ENCODE data around the gene KHDC4. TPM values are rescaled to one million over a fixed set of nuclear protein-coding genes. Genes with fewer than 3 reads are reported as not detected.

KHDC4 gene
- polyA plus RNA-seq, 1 donor from 2014 or later: 97.1 TPM

DNA sequence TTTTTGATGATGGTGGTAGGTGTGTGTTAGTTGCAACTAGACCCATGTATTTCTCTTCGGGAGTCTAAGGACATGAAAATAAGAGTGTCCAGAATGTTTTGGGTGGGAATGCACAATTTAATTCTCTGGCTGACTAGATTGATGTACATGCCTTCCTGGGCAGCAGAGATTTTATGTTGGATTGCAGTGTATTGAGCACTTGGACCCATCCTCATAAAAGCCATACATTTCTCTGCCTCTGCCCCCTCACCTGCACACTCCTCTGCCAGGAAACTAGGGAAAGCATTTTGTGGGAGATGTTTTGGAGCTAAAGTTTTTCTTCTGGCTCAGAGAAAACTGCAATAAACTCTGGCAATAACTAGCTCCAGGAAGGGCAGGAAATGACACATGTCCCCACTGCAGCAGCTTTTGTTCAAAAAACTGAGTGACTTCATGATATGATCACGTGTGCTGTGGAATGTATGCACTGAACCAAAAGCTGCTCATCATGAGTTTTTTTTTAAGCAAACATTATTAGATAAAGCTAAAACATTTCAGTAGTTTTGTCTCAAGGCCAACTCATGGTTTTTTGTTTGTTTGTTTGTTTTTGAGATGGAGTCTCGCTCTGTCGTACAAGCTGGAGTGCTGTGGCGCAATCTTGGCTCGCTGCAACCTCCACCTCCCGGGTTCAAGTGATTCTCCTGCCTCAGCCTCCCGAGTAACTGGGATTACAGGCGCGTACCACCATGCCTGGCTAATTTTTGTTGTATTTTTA, 40.6 kb downstream of the KHDC4 start:
- H4K20me1 ChIP-seq (ENCODE audit: insufficient read depth): no peaks in the 10 kb centered on the region
- no peaks in the 10 kb centered on the region for H3K9me3 ChIP-seq (ENCODE audit: low read length)
- H3K4me3 ChIP-seq (ENCODE audit: low read length): no peak overlapping the region
- no peak overlapping the region for H3K9ac ChIP-seq (ENCODE audit: low read length)
- H3K4me2 ChIP-seq (ENCODE audit: low read length): no peak overlapping the region
- H3K36me3 ChIP-seq (ENCODE audit: insufficient read depth, low read length): no peaks in the 10 kb centered on the region
- H3F3A ChIP-seq (ENCODE audit: insufficient read depth, low read length, poor library complexity, severe bottlenecking): no peaks in the 10 kb centered on the region
- H2AFZ ChIP-seq (ENCODE audit: low read depth, low read length): no peak overlapping the region
- TF ChIP-seq EP300 (conservative IDR thresholded peaks at IDR 0.05; ENCODE audit: poor library complexity, severe bottlenecking): no peak
- TF ChIP-seq POLR2AphosphoS5 (IDR thresholded peaks at IDR 0.05): no peak
- TF ChIP-seq, protein P1, sequence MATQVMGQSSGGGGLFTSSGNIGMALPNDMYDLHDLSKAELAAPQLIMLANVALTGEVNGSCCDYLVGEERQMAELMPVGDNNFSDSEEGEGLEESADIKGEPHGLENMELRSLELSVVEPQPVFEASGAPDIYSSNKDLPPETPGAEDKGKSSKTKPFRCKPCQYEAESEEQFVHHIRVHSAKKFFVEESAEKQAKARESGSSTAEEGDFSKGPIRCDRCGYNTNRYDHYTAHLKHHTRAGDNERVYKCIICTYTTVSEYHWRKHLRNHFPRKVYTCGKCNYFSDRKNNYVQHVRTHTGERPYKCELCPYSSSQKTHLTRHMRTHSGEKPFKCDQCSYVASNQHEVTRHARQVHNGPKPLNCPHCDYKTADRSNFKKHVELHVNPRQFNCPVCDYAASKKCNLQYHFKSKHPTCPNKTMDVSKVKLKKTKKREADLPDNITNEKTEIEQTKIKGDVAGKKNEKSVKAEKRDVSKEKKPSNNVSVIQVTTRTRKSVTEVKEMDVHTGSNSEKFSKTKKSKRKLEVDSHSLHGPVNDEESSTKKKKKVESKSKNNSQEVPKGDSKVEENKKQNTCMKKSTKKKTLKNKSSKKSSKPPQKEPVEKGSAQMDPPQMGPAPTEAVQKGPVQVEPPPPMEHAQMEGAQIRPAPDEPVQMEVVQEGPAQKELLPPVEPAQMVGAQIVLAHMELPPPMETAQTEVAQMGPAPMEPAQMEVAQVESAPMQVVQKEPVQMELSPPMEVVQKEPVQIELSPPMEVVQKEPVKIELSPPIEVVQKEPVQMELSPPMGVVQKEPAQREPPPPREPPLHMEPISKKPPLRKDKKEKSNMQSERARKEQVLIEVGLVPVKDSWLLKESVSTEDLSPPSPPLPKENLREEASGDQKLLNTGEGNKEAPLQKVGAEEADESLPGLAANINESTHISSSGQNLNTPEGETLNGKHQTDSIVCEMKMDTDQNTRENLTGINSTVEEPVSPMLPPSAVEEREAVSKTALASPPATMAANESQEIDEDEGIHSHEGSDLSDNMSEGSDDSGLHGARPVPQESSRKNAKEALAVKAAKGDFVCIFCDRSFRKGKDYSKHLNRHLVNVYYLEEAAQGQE (IDR thresholded peaks at IDR 0.05; ENCODE audit: borderline replicate concordance): no peak
- TF ChIP-seq EZH2 (IDR thresholded peaks at IDR 0.05; ENCODE audit: borderline replicate concordance, insufficient read depth, low read length, poor library complexity, severe bottlenecking): no peak
- no peaks in the 10 kb centered on the region for H3K9me2 ChIP-seq (ENCODE audit: insufficient read depth, low read length)
- no peaks in the 10 kb centered on the region for H3K79me2 ChIP-seq (replicated peaks; ENCODE audit: insufficient read depth, low read length)
- H3K27ac ChIP-seq (ENCODE audit: low read length): no peak overlapping the region
- no peaks in the 10 kb centered on the region for H3K27me3 ChIP-seq (ENCODE audit: insufficient read depth, low read depth, low read length)

DNA sequence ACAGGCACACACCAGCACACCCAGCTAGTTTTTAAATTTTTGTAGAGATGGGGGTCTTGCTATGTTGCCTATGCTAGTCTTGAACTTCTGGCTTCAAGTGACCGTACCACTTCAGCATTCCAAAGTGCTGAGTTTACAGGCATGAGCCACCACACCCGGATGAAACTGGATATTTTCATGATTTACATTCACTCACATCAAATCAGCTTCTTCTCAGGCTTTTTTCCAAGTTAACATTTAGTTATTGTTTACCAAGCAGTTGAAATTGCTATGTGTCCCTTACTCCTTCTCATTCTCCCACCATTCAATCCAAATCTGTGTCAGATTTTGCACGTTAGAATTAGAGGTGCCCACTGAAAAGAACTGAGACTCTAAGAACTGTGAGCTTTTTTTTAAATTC, 41.4 kb downstream of the KHDC4 start:
- Histone ChIP-seq H3K27ac (ENCODE audit: low read length) (no peak overlapping the region), H3K9me3 (ENCODE audit: low read length) (no peaks in the 10 kb centered on the region), H3F3A (ENCODE audit: insufficient read depth, low read length, poor library complexity, severe bottlenecking) (no peaks in the 10 kb centered on the region), H2AFZ (ENCODE audit: low read depth, low read length) (no peak overlapping the region), H3K4me2 (ENCODE audit: low read length) (no peak overlapping the region), H3K9me2 (ENCODE audit: insufficient read depth, low read length) (no peaks in the 10 kb centered on the region), H3K36me3 (ENCODE audit: insufficient read depth, low read length) (no peaks in the 10 kb centered on the region), H3K4me3 (ENCODE audit: low read length) (no peak overlapping the region), H4K20me1 (ENCODE audit: insufficient read depth) (no peaks in the 10 kb centered on the region), H3K79me2 (replicated peaks; ENCODE audit: insufficient read depth, low read length) (no peaks in the 10 kb centered on the region), H3K27me3 (ENCODE audit: insufficient read depth, low read depth, low read length) (no peaks in the 10 kb centered on the region), H3K9ac (ENCODE audit: low read length) (no peak overlapping the region)
- TF ChIP-seq, protein P1 (IDR thresholded peaks at IDR 0.05; ENCODE audit: borderline replicate concordance): no peak
- TF ChIP-seq RAD21 (conservative IDR thresholded peaks at IDR 0.05): no peak
- no peak for TF ChIP-seq POLR2AphosphoS5 (IDR thresholded peaks at IDR 0.05)
- no peak for TF ChIP-seq TAF1 (IDR thresholded peaks at IDR 0.05; ENCODE audit: low read depth)
- TF ChIP-seq, protein P2, sequence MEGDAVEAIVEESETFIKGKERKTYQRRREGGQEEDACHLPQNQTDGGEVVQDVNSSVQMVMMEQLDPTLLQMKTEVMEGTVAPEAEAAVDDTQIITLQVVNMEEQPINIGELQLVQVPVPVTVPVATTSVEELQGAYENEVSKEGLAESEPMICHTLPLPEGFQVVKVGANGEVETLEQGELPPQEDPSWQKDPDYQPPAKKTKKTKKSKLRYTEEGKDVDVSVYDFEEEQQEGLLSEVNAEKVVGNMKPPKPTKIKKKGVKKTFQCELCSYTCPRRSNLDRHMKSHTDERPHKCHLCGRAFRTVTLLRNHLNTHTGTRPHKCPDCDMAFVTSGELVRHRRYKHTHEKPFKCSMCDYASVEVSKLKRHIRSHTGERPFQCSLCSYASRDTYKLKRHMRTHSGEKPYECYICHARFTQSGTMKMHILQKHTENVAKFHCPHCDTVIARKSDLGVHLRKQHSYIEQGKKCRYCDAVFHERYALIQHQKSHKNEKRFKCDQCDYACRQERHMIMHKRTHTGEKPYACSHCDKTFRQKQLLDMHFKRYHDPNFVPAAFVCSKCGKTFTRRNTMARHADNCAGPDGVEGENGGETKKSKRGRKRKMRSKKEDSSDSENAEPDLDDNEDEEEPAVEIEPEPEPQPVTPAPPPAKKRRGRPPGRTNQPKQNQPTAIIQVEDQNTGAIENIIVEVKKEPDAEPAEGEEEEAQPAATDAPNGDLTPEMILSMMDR (IDR thresholded peaks at IDR 0.05; ENCODE audit: poor library complexity, severe bottlenecking): no peak
- no peak for TF ChIP-seq MXI1 (conservative IDR thresholded peaks at IDR 0.05; ENCODE audit: poor library complexity, severe bottlenecking)
- TF ChIP-seq SMC3 (conservative IDR thresholded peaks at IDR 0.05; ENCODE audit: poor library complexity): no peak
- TF ChIP-seq EZH2 (IDR thresholded peaks at IDR 0.05; ENCODE audit: borderline replicate concordance, insufficient read depth, low read length, poor library complexity, severe bottlenecking): no peak
- no peak for TF ChIP-seq EP300 (conservative IDR thresholded peaks at IDR 0.05; ENCODE audit: poor library complexity, severe bottlenecking)

All from neural cell (in vitro differentiated cells).